ENCODE data around the gene PCCB.

- no peak for TF ChIP-seq NR3C1 (CRISPR knock-in tag; conservative IDR thresholded peaks at IDR 0.05; ENCODE audit: low read depth)
- no peak for TF ChIP-seq E2F4 (CRISPR knock-in tag; IDR thresholded peaks at IDR 0.05; ENCODE audit: borderline replicate concordance, low read depth)
- no peak for TF ChIP-seq CTCF (IDR thresholded peaks at IDR 0.05)
These were observed 116.1 kb downstream of the PCCB start for GRCh38 chr3:136366289-136366688.
